HCT116 (cell line): ENCODE results near the gene ARSG. TPM values are rescaled to one million over a fixed set of nuclear protein-coding genes. Genes with fewer than 3 reads are reported as not detected.
"Not testable (repeated sequence)": the region's sequence is repeated elsewhere in the genome, so short reads cannot be mapped to it uniquely, and the experiment has no call there.

Experiments
- ATAC-seq: fragments of 200-7000 bp; cut with Tn5 transposase; 2 replicates; pipeline ENCODE4 v1.9.1; 2020; ENCODE audit warnings: mild to moderate bottlenecking, moderate library complexity
- BruUV-seq: library from RNA; stranded (reverse); fragments of 400-500 nt; replicated peaks from 2 replicates; lab custom pipeline; 2021; lab: Mats Ljungman, UMichigan
- CTCF ChIA-PET: fragments of 300-600 bp; sonication (Branson Sonifier 250); formaldehyde crosslinking; loops from one replicate; lab custom pipeline; 2021; ENCODE audit warnings: antibody characterized with exemption; lab: Charles Lee
- POLR2A ChIA-PET: fragments of 300-600, 350-600 bp; sonication (Branson Sonifier 250); formaldehyde crosslinking; loops from one replicate; lab custom pipeline; 2021; ENCODE audit warnings: antibody characterized with exemption; lab: Charles Lee
- RAD21 ChIA-PET, 2 experiments: fragments of 300-600 bp; sonication (Branson Sonifier 250); formaldehyde crosslinking; loops; one replicate each; lab custom pipeline; 2023; ENCODE audit warnings: low total read pairs in 2 of 2; ENCODE audit not compliant: uncharacterized antibody in 2 of 2, unreplicated experiment in 2 of 2, low non-redundant PET in 1 of 2; lab: Charles Lee
- DNase-seq: peaks from one replicate; pipeline ENCODE4 v3.0.0-alpha.2; 2010; ENCODE audit warnings: low read depth, low spot score
- H2AFZ ChIP-seq: fragments of 200-600 bp; shearing (Covaris generic), sonication (generic); 2 replicates; pipeline ENCODE4 v1.6.1; 2017; ENCODE audit warnings: low read depth, mixed run types, mixed read lengths, antibody characterized with exemption, low read length; ENCODE audit not compliant: poor library complexity, severe bottlenecking
- H3K27ac ChIP-seq: 2 replicates; pipeline ENCODE4 v1.5.1; 2012; ENCODE audit warnings: low read depth, low read length
- H3K27me3 ChIP-seq: fragments of 200-600 bp; sonication (generic); 2 replicates; pipeline ENCODE4 v1.6.1; 2016; ENCODE audit warnings: mixed run types, low read length, mixed read lengths; ENCODE audit not compliant: insufficient read depth
- H3K36me3 ChIP-seq, 2 experiments: fragments of 200-500 bp in 1 of 2; fragments of 200-600 bp in 1 of 2; sonication (Bioruptor generic) in 1 of 2; sonication (generic) in 1 of 2; 2 replicates each; pipeline versions ENCODE4 v1.5.1 to v1.6.1; 2014 to 2016; ENCODE audit warnings: low read length in 2 of 2, inconsistent platforms in 1 of 2, mixed read lengths in 1 of 2, mixed run types in 1 of 2; ENCODE audit not compliant: insufficient read depth in 2 of 2, control insufficient read depth in 1 of 2
- H3K4me1 ChIP-seq, 2 experiments: fragments of 200-600 bp in 1 of 2; sonication (generic) in 1 of 2; 2 replicates each; pipeline versions ENCODE4 v1.5.1 to v1.6.1; 2012 to 2017; ENCODE audit warnings: low read length in 2 of 2, inconsistent platforms in 1 of 2, mild to moderate bottlenecking in 1 of 2, mixed read lengths in 1 of 2, mixed run types in 1 of 2, moderate library complexity in 1 of 2; ENCODE audit not compliant: insufficient read depth in 2 of 2, control insufficient read depth in 1 of 2
- H3K4me2 ChIP-seq: fragments of 200-600 bp; sonication (generic); 2 replicates; pipeline ENCODE4 v1.6.1; 2017; ENCODE audit warnings: mixed run types, low read length, mixed read lengths
- H3K4me3 ChIP-seq, 2 experiments: fragments of 200-600 bp in 1 of 2; sonication (generic) in 1 of 2; replicated peaks in 1 of 2; 2 replicates each; pipeline ENCODE4 v1.5.1; 2011 to 2016; ENCODE audit warnings: low read length in 2 of 2, control low read depth in 1 of 2, low read depth in 1 of 2, mild to moderate bottlenecking in 1 of 2, mixed read lengths in 1 of 2, mixed run types in 1 of 2
- H3K79me2 ChIP-seq: fragments of 200-600 bp; sonication (generic); 2 replicates; pipeline ENCODE4 v1.6.1; 2017; ENCODE audit warnings: mild to moderate bottlenecking, mixed run types, low read length, moderate library complexity, mixed read lengths; ENCODE audit not compliant: insufficient read depth
- H3K9ac ChIP-seq: fragments of 200-600 bp; sonication (generic); 2 replicates; pipeline ENCODE4 v1.6.1; 2016; ENCODE audit warnings: low read length, mixed read lengths
- H3K9me2 ChIP-seq: fragments of 200-600 bp; sonication (generic), shearing (Covaris generic); 2 replicates; pipeline ENCODE4 v1.6.1; 2017; ENCODE audit warnings: mixed run types, mild to moderate bottlenecking, moderate library complexity; ENCODE audit not compliant: insufficient read depth
- H3K9me3 ChIP-seq, 2 experiments: fragments of 200-500 bp in 1 of 2; fragments of 200-600 bp in 1 of 2; sonication (Bioruptor generic) in 1 of 2; sonication (generic) in 1 of 2; 2 replicates each; pipeline ENCODE4 v1.6.1; 2014 to 2017; ENCODE audit warnings: low read length in 2 of 2, mixed read lengths in 2 of 2, inconsistent platforms in 1 of 2, low read depth in 1 of 2, mild to moderate bottlenecking in 1 of 2, mixed run types in 1 of 2, moderate library complexity in 1 of 2; ENCODE audit not compliant: control insufficient read depth in 1 of 2, insufficient read depth in 1 of 2
- H4K20me1 ChIP-seq: fragments of 200-600 bp; sonication (generic), shearing (Covaris generic); 2 replicates; pipeline ENCODE4 v1.6.1; 2017; ENCODE audit warnings: mixed run types, mild to moderate bottlenecking, moderate library complexity; ENCODE audit not compliant: insufficient read depth
- CEBPB ChIP-seq: IDR thresholded peaks from 2 replicates; pipeline ENCODE4 v1.6.1; 2012; ENCODE audit warnings: low read depth
- ELF1 ChIP-seq: IDR thresholded peaks from 2 replicates; pipeline ENCODE4 v1.6.1; 2012; ENCODE audit warnings: low read depth, borderline replicate concordance
- EZH2 ChIP-seq: fragments of 200-600 bp; sonication (generic); IDR thresholded peaks from 2 replicates; pipeline ENCODE4 v1.6.1; 2017; ENCODE audit warnings: antibody characterized with exemption, mixed run types
- SP1 ChIP-seq: IDR thresholded peaks from 2 replicates; pipeline ENCODE4 v1.6.1; 2012; ENCODE audit warnings: low read depth
- SRF ChIP-seq: IDR thresholded peaks from 2 replicates; pipeline ENCODE4 v1.6.1; 2012; ENCODE audit warnings: low read depth
- ZNF274 ChIP-seq: fragments of 200-500 bp; sonication (Bioruptor generic); IDR thresholded peaks from 2 replicates; pipeline ENCODE4 v1.6.1; 2014; ENCODE audit warnings: mild to moderate bottlenecking, low read depth, low read length, inconsistent platforms
- intact Hi-C: fragments of 100-400 bp; cut with micrococcal nuclease; formaldehyde crosslinking; loops from 2 replicates; pipeline ENCODE4 v1.10.0; 2022
- total RNA-seq: library from RNA; stranded (reverse); gene quantifications from one replicate; pipeline ENCODE4 v1.2.1, GENCODE V29; 2021; ENCODE audit not compliant: unreplicated experiment
- TF ChIP-seq, protein P1 (sequence below): IDR thresholded peaks from 2 replicates; pipeline ENCODE4 v1.6.1; 2012

ARSG gene
- total RNA-seq, 1 experiment from 2014 or later, result 17.1 TPM

- no peak for ATAC-seq
- ChIA-PET CTCF (interaction anchor here (1.4 kb wide), 1 partner anchor 126 kb away, joined by 5 read pairs; no protein-coding TSS in a partner anchor), POLR2A (no interaction called here), RAD21 (no interaction called here)
- Histone ChIP-seq H3K36me3 (no peaks in the 10 kb centered on the region), H3K9me3 (peaks cover 0 to 4% of the 10 kb centered on the region in 2 experiments; a peak in 1 of 4 replicates), H4K20me1 (no peaks in the 10 kb centered on the region), H3K79me2 (no peaks in the 10 kb centered on the region), H3K4me2 (no peak overlapping the region), H3K27me3 (no peaks in the 10 kb centered on the region), H3K4me1 (no peaks in the 10 kb centered on the region), H3K9me2 (no peaks in the 10 kb centered on the region), H3K27ac (no peak overlapping the region), H3K9ac (no peak overlapping the region), H3K4me3 (no peak overlapping the region), H2AFZ (no peak overlapping the region)
- TF ChIP-seq SP1 (no peak), EZH2 (no peak), CEBPB (no peak), ZNF274 (no peak), ELF1 (no peak), SRF (no peak)
- TF ChIP-seq, protein P1, sequence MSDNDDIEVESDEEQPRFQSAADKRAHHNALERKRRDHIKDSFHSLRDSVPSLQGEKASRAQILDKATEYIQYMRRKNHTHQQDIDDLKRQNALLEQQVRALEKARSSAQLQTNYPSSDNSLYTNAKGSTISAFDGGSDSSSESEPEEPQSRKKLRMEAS, result no peak
- no peak for DNase-seq
- no TSS peak for BruUV-seq
- intact Hi-C loops, result no loop called here
Measured at GRCh38 chr17:68273722-68274121, 17.6 kb upstream of the ARSG start.

DNA sequence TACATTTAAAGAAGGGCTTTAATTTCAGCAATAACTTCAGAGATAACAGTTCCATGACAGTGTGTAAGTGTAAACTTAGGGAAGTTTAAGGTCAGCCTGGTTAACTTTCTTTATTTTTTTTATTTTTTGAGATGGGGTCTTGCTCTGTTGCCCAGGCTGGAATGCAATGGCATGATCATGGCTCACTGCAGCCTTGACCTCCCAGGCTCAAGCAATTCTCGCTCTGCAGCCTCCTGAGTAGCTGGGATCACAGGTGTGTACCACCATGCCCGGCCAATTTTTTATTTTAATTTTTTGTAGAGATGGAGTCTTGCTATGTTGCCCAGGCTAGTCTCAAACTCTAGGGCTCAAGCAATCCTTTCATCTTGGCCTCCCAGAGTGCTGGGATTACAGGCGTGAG is 15.0 kb upstream of the ARSG start:
- H4K20me1 ChIP-seq, H3K4me2 ChIP-seq, H3K4me1 ChIP-seq, H3K27me3 ChIP-seq, H3K9me2 ChIP-seq, H3K9ac ChIP-seq, H3K36me3 ChIP-seq, H2AFZ ChIP-seq, POLR2A ChIA-PET, BruUV-seq, H3K4me3 ChIP-seq, H3K27ac ChIP-seq, DNase-seq, ATAC-seq, RAD21 ChIA-PET, intact Hi-C loops, CTCF ChIA-PET, H3K79me2 ChIP-seq, H3K9me3 ChIP-seq: not testable (repeated sequence)
